ENCODE data around the gene OR6K3. TPM values are rescaled to one million over a fixed set of nuclear protein-coding genes. Genes with fewer than 3 reads are reported as not detected.

OR6K3 gene
- total RNA-seq, 1 experiment from 2014 or later, result not detected

DNA sequence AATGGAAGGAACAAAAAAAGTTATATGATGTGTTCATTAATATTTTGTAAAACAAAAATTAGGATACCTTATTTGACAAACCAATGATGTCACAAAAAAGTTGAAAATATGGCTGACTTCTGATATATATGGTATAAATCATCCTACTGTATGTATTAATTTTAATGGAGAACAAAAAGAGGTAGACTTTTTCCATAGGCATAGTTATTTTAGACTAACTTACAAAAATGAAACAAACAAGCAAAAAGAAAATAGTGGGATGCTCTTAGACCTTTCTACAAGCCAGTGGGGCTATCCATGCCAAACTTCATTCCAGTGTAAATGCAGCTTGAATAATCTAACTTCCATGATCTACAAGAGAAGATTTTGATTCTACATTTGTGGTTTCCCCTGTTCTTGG is 33.5 kb downstream of the OR6K3 start:
- DNase-seq (ENCODE audit: low read depth), result no peak

DNA sequence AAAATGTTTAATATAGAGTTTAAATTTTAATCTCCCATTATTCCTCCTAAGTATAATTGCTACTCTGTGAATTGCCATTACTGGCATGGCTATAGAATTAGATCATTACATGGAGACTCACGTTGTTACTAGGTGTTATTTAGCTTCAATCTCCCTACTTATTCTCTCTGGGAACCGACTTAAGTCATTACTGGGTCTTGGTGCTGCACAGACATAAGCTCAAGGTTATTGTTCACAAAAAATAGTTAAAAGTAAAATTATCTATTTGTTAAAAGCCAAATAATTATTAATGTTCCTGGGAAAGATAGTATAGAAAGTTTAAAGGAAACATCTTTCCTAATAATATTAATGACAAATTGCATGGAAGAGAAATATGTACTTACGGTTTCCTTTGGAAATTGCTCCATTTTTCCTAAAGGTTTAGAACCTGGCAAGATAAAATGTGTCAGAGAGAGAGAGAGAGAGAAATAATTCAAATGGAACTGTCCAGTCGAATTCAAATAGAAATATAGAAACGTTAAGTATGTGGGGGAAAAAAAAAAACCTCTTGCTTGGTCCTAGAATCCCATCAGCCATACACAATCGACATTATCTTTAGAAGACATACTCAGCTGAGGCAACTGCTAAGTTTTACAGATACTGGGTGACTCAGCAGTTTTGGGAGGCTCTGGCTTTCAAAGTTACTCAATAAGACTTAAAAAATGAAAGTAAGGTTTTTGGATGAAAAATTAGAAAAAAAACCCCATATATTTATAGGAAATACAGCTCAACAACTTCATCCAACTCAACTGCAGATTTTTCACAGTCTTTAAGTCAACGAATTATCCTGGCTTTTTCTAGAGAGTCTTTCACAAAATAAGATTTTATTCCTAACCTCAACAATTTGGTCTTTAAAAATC is 34.2 kb downstream of the OR6K3 start, which contains the start of gene SPTA1:
Gene SPTA1, minus strand, starts transcription at position 605 of the 899 bp plus-strand sequence. Its CDS starts 198 bp downstream, at position 407.
- no peak for DNase-seq (ENCODE audit: low read depth)

DNA sequence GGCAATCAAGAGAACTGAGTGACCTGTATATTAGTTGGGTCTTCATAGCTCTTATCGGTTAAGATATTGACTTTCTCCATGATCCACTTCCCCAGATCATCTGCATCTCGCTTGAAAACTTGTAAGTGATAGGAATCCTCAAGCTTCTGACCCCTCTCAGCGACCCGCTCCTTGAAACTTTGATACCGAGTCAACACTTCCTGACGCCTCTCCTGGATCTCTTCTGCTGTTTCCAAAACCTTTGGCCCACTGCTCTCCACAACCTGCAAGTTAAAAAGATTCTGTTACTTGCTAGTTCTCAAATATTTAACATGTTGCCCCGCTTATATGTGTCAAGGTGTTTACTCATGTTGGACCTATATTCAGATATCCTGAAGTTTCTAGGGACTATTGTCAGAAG is 35.4 kb downstream of the OR6K3 start:
- DNase-seq (ENCODE audit: low read depth), result no peak

DNA sequence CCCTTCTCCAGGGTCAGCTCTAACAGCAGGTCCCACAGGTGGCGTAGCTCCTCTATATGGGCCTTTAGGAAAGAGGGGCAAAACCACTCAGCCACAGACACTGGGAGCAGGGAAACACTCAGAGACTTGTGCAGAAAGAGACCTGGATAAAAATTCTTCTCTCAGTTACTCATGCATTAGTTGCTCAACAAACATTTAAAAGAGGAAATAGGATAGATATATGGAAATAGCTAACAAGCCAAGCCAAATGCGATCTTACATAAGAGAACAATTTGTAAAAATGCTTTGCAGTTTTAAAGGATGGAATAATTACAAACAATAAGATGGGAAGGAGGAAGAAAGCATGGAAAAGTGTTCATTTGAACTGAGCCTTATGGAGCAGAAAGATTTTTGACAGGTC is 38.9 kb downstream of the OR6K3 start:
- DNase-seq (ENCODE audit: low read depth), result no peak

DNA sequence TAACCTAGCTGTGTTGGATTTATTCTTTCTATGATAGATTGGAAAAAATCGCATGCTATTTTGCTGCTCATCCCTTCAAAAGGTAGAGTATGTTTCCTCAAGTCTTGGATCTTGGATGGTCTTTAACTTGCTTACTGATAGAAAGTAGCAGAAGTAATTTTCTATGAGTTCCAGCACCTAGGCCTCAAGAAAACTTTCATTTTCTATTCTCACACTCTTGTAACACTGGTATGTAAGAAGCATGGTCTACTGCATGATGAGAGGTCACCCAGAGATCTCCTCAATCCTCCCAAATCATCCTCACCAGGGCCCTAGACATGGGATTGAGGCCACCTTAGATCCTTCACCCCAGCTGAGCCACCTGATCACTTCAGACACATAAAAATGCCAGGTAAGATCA is 41.2 kb downstream of the OR6K3 start:
- DNase-seq (ENCODE audit: low read depth), result no peak

DNA sequence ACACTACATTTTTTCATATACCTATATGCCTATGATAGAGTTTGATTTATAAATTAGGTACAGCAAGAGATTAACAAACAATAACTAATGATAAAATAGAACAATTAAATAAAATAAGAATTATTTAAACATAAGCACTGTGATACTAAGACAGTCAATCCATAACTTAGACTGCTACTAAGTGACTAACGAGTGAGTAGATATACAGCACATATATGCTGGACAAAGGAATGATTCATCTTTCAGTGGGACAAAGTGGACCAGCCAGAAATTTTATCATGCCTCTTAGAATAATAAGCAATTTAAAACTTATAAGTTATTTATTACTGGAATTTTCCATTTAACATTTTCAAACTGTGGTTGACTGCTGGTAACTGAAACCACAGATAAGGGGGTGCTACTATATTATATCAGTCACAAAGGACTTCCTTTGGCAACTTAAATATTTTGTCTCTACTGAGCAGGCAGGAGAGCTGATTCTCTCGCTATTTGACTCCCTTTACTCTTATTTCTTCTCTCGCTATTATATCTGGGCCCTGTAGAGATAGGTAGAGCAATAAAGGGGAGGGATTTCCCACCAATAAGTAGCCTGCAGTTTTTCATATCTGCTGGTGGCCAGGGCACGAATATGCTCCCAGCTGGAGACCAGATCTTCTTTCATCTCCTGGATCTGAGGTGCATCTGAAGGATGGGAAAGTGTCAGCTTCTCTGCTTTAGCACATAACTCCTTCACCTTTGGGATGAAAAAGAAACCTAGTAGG is 44.8 kb downstream of the OR6K3 start:
- no peak for DNase-seq (ENCODE audit: low read depth)

DNA sequence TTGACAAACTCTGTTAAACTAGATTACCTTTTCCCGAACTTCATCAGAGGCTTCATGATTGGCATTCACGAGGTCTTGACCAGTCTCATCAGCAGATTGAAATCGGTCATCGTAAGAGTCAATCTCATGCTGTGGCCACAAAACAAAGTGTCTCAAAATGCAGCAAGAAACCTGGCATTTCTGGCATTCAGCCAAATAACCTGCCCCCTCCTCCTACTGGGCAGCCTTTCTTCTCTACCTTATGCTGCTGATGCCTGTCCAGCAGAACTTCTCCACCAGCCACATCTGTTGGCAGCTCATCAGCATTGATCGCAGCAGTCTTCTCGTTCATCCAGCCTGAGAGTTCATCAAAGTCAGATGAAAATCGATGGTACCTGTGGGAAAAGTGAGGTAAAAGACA is 46.2 kb downstream of the OR6K3 start:
- DNase-seq (ENCODE audit: low read depth), result no peak

Other genes starting within 250 kb of the OR6K3 start
- not detected in 2 replicates for gene OR10R2, start 248.5 kb downstream of the OR6K3 start, total RNA-seq (2014; rRNA removed; shearing (Covaris generic))
- gene OR6Y1, start 166.3 kb downstream of the OR6K3 start, total RNA-seq (2014; rRNA removed; shearing (Covaris generic)), result not detected in 2 replicates
- not detected in 2 replicates for gene OR6P1, start 150.1 kb downstream of the OR6K3 start, total RNA-seq (2014; rRNA removed; shearing (Covaris generic))
- not detected in 2 replicates for gene OR10X1, start 140.8 kb downstream of the OR6K3 start, total RNA-seq (2014; rRNA removed; shearing (Covaris generic))
- gene OR10Z1, start 115.5 kb downstream of the OR6K3 start, total RNA-seq (2014; rRNA removed; shearing (Covaris generic)), result not detected in 2 replicates
- gene SPTA1, start 34.0 kb downstream of the OR6K3 start, total RNA-seq (2014; rRNA removed; shearing (Covaris generic)), result 0.02 and 0.30 TPM in 2 replicates
- not detected in 2 replicates for gene OR6K2, start 20.1 kb downstream of the OR6K3 start, total RNA-seq (2014; rRNA removed; shearing (Covaris generic))
- not detected in 2 replicates for gene OR6K6, start 34.0 kb upstream of the OR6K3 start, total RNA-seq (2014; rRNA removed; shearing (Covaris generic))
- not detected in 2 replicates for gene OR6N1, start 51.5 kb upstream of the OR6K3 start, total RNA-seq (2014; rRNA removed; shearing (Covaris generic))
- gene OR6N2, start 60.5 kb upstream of the OR6K3 start, total RNA-seq (2014; rRNA removed; shearing (Covaris generic)), result not detected in 2 replicates
- not detected in 2 replicates for gene MNDA, start 110.6 kb upstream of the OR6K3 start, total RNA-seq (2014; rRNA removed; shearing (Covaris generic))
- gene PYHIN1, start 210.8 kb upstream of the OR6K3 start, total RNA-seq (2014; rRNA removed; shearing (Covaris generic)), result not detected in 2 replicates

All from M059J (cell line).